Stomach (tissue), 9 donors: ENCODE data around the gene ASCL2. TPM values are rescaled to one million over a fixed set of nuclear protein-coding genes. Genes with fewer than 3 reads are reported as not detected.

Source experiments
- DNase-seq, 2 donors: peaks; one replicate each; pipeline versions ENCODE4 v3.0.0 to v3.0.0-alpha.2; 2013 to 2019
- H3K27ac ChIP-seq, 5 donors: fragments of 200-600 bp in 4 of 5; sonication (generic) in 4 of 5; one replicate each; pipeline ENCODE4 v1.5.1; 2013 to 2019; ENCODE audit warnings: mild to moderate bottlenecking in 1 of 5, moderate library complexity in 1 of 5
- H3K27me3 ChIP-seq, 3 donors: fragments of 200-600 bp; sonication (generic); one replicate each; pipeline ENCODE4 v1.5.1; 2017 to 2019; ENCODE audit warnings: mixed run types in 1 of 3
- H3K36me3 ChIP-seq, 4 donors: fragments of 200-600 bp; sonication (generic); 1 replicate in 3 of 4; 2 replicates in 1 of 4; pipeline ENCODE4 v1.5.1; 2016 to 2019
- H3K4me1 ChIP-seq, 4 donors: fragments of 200-600 bp; sonication (generic); one replicate each; pipeline ENCODE4 v1.5.1; 2016 to 2019
- H3K4me3 ChIP-seq, 4 donors: fragments of 200-600 bp; sonication (generic) in 3 of 4; one replicate each; pipeline ENCODE4 v1.5.1; 2016 to 2019; ENCODE audit warnings: mild to moderate bottlenecking in 1 of 4
- H3K9me3 ChIP-seq, 4 donors: fragments of 200-600 bp; sonication (generic); one replicate each; pipeline ENCODE4 v1.5.1; 2016 to 2019
- EP300 ChIP-seq: sonication (generic); formaldehyde crosslinking; IDR thresholded peaks from one replicate; pipeline ENCODE4 v1.6.1; 2017; ENCODE audit warnings: antibody characterized with exemption
- POLR2A ChIP-seq, 4 donors: fragments of 450-650 bp; IDR thresholded peaks; one replicate each; pipeline ENCODE4 v1.6.1; 2016; ENCODE audit warnings: antibody characterized with exemption in 4 of 4, control low read depth in 2 of 4, mild to moderate bottlenecking in 1 of 4, moderate library complexity in 1 of 4
- POLR2AphosphoS5 ChIP-seq, 3 donors: sonication (generic); formaldehyde crosslinking; IDR thresholded peaks; one replicate each; pipeline ENCODE4 v1.6.1; 2016; ENCODE audit warnings: antibody characterized with exemption in 3 of 3
- WGBS, 5 donors: extraction: QIAGEN DNeasy Blood & Tissue Kit in 3 of 5; methylation state at CpG; one replicate each; pipeline versions ENCODE4 v1.1.5 to v1.1.7; 2013 to 2018; 5-methylcytosine and 5-hydroxymethylcytosine counted together
- intact Hi-C: fragments of 100-400 bp; cut with DNase I; formaldehyde crosslinking; loops from one replicate; pipeline ENCODE4 v1.15.1; 2023; ENCODE audit warnings: low total_unique reads
- polyA plus RNA-seq, 3 donors: library from polyadenylated mRNA; stranded (reverse); fragments of 200-250 nt; gene quantifications; one replicate each; pipeline ENCODE4 v1.2.3, GENCODE V29; 2013
- total RNA-seq, 5 donors: library from RNA; depleted of rRNA; stranded (reverse); fragments of >200 nt; gene quantifications; one replicate each; pipeline versions ENCODE4 v1.1.0 to v1.2.3, GENCODE V29; 2014 to 2016
- TF ChIP-seq, protein P1 (sequence below), 7 experiments: fragments of 450-650 bp in 4 of 7; fragments of 200-600 bp in 3 of 7; sonication (generic) in 3 of 7; IDR thresholded peaks; one replicate each; pipeline ENCODE4 v1.5.1; 2016 to 2019; ENCODE audit warnings: antibody characterized with exemption in 7 of 7, control low read depth in 2 of 7, mild to moderate bottlenecking in 1 of 7
- donor health status: healthy with polysubstance abuse.
- donor health status: Bipolar disorder and iron deficiency.
- donor health status: healthy.

The ASCL2 gene
- total and polyA plus RNA-seq, 8 donors: 0.81 to 6.3 (median 2.2) TPM; not detected in 4

- no peak for DNase-seq
- Histone ChIP-seq H3K27me3 (peaks cover 12 to 55% (median 34%) of the 10 kb centered on the region in 3 donors), H3K36me3 (no peaks in the 10 kb centered on the region), H3K4me3 (no peak overlapping the region), H3K4me1 (peaks cover 25 to 44% (median 36%) of the 10 kb centered on the region in 4 donors), H3K27ac (peak overlapping the region in 1 of 5 donors; percentile 87), H3K9me3 (no peaks in the 10 kb centered on the region)
- no peak for TF ChIP-seq POLR2A (IDR thresholded peaks at IDR 0.05)
- no peak for TF ChIP-seq EP300
- TF ChIP-seq POLR2AphosphoS5 (IDR thresholded peaks at IDR 0.05): no peak
- TF ChIP-seq, protein P1, sequence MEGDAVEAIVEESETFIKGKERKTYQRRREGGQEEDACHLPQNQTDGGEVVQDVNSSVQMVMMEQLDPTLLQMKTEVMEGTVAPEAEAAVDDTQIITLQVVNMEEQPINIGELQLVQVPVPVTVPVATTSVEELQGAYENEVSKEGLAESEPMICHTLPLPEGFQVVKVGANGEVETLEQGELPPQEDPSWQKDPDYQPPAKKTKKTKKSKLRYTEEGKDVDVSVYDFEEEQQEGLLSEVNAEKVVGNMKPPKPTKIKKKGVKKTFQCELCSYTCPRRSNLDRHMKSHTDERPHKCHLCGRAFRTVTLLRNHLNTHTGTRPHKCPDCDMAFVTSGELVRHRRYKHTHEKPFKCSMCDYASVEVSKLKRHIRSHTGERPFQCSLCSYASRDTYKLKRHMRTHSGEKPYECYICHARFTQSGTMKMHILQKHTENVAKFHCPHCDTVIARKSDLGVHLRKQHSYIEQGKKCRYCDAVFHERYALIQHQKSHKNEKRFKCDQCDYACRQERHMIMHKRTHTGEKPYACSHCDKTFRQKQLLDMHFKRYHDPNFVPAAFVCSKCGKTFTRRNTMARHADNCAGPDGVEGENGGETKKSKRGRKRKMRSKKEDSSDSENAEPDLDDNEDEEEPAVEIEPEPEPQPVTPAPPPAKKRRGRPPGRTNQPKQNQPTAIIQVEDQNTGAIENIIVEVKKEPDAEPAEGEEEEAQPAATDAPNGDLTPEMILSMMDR (IDR thresholded peaks at IDR 0.05): no peak
- 85 to 96% (median 95%) methylated on average over 26 of the region's 26 CpGs for WGBS, 5 donors
- intact Hi-C loops: no loop called here
Observed at GRCh38 chr11:2266586-2267305, 3.6 kb downstream of the ASCL2 start.

- 67 to 79% (median 77%) methylated on average over 23 to 24 of the region's 24 CpGs for WGBS, 5 donors
- intact Hi-C loops: no loop called here
- H3K4me1 ChIP-seq: peaks cover 24 to 40% (median 33%) of the 10 kb centered on the region in 4 donors
- H3K27me3 ChIP-seq: peaks cover 10 to 54% (median 27%) of the 10 kb centered on the region in 3 donors
- DNase-seq: peak; percentile 10 to 18
- no peaks in the 10 kb centered on the region for H3K36me3 ChIP-seq
- no peak overlapping the region for H3K4me3 ChIP-seq
- H3K9me3 ChIP-seq: no peaks in the 10 kb centered on the region
- TF ChIP-seq POLR2AphosphoS5 (IDR thresholded peaks at IDR 0.05) (no peak), POLR2A (IDR thresholded peaks at IDR 0.05) (no peak), EP300 (no peak)
- TF ChIP-seq, protein P1 (IDR thresholded peaks at IDR 0.05): no peak
- H3K27ac ChIP-seq: peak overlapping the region in 2 of 5 donors; percentile 38 to 77
Observed at GRCh38 chr11:2265854-2266585, 4.4 kb downstream of the ASCL2 start.

- peak overlapping the region in 2 of 5 donors; percentile 38 to 77 for H3K27ac ChIP-seq
- no peak for TF ChIP-seq POLR2A (IDR thresholded peaks at IDR 0.05)
- TF ChIP-seq POLR2AphosphoS5 (IDR thresholded peaks at IDR 0.05): no peak
- TF ChIP-seq EP300: no peak
- TF ChIP-seq, protein P1 (IDR thresholded peaks at IDR 0.05): no peak
- WGBS, 5 donors: 20 to 38% (median 30%) methylated on average over 2 of the region's 2 CpGs
- H3K4me1 ChIP-seq: peaks cover 18 to 34% (median 27%) of the 10 kb centered on the region in 4 donors
- H3K36me3 ChIP-seq: no peaks in the 10 kb centered on the region
- intact Hi-C loops: no loop called here
- peak; percentile 27 to 59 for DNase-seq
- H3K4me3 ChIP-seq: no peak overlapping the region
- peaks cover 4 to 54% (median 21%) of the 10 kb centered on the region in 3 donors for H3K27me3 ChIP-seq
- H3K9me3 ChIP-seq: no peaks in the 10 kb centered on the region
Observed at GRCh38 chr11:2265396-2265795, 5.0 kb downstream of the ASCL2 start.

GRCh38 chr11:2264366-2265053 lies 5.9 kb downstream of the ASCL2 start:
- peaks cover 0 to 50% (median 12%) of the 10 kb centered on the region in 3 donors for H3K27me3 ChIP-seq
- H3K4me3 ChIP-seq: no peak overlapping the region
- no peak for DNase-seq
- no peak overlapping the region for H3K27ac ChIP-seq
- no peaks in the 10 kb centered on the region for H3K36me3 ChIP-seq
- H3K9me3 ChIP-seq: no peaks in the 10 kb centered on the region
- intact Hi-C loops: no loop called here
- H3K4me1 ChIP-seq: peaks cover 9 to 25% (median 18%) of the 10 kb centered on the region in 4 donors
- TF ChIP-seq, protein P1 (IDR thresholded peaks at IDR 0.05): no peak
- TF ChIP-seq EP300: no peak
- TF ChIP-seq POLR2A (IDR thresholded peaks at IDR 0.05): no peak
- TF ChIP-seq POLR2AphosphoS5 (IDR thresholded peaks at IDR 0.05): no peak
- 83 to 94% (median 90%) methylated on average over 22 of the region's 22 CpGs for WGBS, 5 donors
